ENCODE measurements around the gene POMT2. TPM values are rescaled to one million over a fixed set of nuclear protein-coding genes. Genes with fewer than 3 reads are reported as not detected.
"Not testable (repeated sequence)": the region's sequence is repeated elsewhere in the genome, so short reads cannot be mapped to it uniquely, and the experiment has no call there.

The POMT2 gene
- total RNA-seq, 1 donor from 2014 or later: 51.5 TPM

GRCh38 chr14:77286576-77286975 is 34.1 kb downstream of the POMT2 start:
- TF ChIP-seq, protein P1, sequence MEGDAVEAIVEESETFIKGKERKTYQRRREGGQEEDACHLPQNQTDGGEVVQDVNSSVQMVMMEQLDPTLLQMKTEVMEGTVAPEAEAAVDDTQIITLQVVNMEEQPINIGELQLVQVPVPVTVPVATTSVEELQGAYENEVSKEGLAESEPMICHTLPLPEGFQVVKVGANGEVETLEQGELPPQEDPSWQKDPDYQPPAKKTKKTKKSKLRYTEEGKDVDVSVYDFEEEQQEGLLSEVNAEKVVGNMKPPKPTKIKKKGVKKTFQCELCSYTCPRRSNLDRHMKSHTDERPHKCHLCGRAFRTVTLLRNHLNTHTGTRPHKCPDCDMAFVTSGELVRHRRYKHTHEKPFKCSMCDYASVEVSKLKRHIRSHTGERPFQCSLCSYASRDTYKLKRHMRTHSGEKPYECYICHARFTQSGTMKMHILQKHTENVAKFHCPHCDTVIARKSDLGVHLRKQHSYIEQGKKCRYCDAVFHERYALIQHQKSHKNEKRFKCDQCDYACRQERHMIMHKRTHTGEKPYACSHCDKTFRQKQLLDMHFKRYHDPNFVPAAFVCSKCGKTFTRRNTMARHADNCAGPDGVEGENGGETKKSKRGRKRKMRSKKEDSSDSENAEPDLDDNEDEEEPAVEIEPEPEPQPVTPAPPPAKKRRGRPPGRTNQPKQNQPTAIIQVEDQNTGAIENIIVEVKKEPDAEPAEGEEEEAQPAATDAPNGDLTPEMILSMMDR (conservative IDR thresholded peaks at IDR 0.05): no peak
- Mint-ChIP-seq H3K27me3 (no peaks in the 10 kb centered on the region), H3K27ac (no peak overlapping the region), H3K4me3 (no peak overlapping the region), H3K4me1 (ENCODE audit: unreplicated experiment) (peaks cover 6% of the 10 kb centered on the region), H3K36me3 (peaks cover 21% of the 10 kb centered on the region), H3K9me3 (no peaks in the 10 kb centered on the region)
- no peak for DNase-seq (ENCODE audit: extremely low spot score, unreplicated experiment)

GRCh38 chr14:77284466-77284865 is 36.2 kb downstream of the POMT2 start:
- H3K27ac Mint-ChIP-seq: no peak overlapping the region

DNA sequence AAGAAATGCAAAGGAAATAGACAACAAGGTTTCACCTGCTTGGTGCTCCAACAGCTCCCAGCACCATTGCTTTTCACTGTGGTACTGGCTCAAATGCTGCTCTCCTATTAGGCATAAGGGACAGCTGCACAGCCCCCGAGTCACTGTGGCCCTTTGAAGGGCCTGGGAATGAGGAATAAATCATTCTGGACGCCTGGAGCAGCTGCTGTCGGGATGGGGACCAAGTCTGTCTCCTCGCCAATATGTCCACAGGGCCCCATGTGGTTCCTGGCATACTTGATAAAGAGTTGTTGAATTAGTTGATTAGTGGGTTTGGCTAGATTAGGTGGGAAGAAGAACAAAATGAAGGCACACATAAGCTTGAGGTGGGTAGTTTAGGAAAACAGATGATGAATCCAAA is 36.6 kb downstream of the POMT2 start:
- TF ChIP-seq, protein P1 (conservative IDR thresholded peaks at IDR 0.05): no peak
- Mint-ChIP-seq H3K4me1 (ENCODE audit: unreplicated experiment) (peaks cover 6% of the 10 kb centered on the region), H3K4me3 (no peak overlapping the region), H3K27ac (no peak overlapping the region), H3K27me3 (no peaks in the 10 kb centered on the region), H3K36me3 (peaks cover 21% of the 10 kb centered on the region), H3K9me3 (no peaks in the 10 kb centered on the region)
- no peak for DNase-seq (ENCODE audit: extremely low spot score, unreplicated experiment)

More at GRCh38 chr14:77284466-77284865, 36.2 kb downstream of the POMT2 start:
- TF ChIP-seq, protein P1 (conservative IDR thresholded peaks at IDR 0.05): no peak
- Mint-ChIP-seq H3K4me3 (no peak overlapping the region), H3K36me3 (peaks cover 21% of the 10 kb centered on the region), H3K4me1 (ENCODE audit: unreplicated experiment) (peaks cover 6% of the 10 kb centered on the region), H3K9me3 (no peaks in the 10 kb centered on the region), H3K27me3 (no peaks in the 10 kb centered on the region)
- no peak for DNase-seq (ENCODE audit: extremely low spot score, unreplicated experiment)

DNA sequence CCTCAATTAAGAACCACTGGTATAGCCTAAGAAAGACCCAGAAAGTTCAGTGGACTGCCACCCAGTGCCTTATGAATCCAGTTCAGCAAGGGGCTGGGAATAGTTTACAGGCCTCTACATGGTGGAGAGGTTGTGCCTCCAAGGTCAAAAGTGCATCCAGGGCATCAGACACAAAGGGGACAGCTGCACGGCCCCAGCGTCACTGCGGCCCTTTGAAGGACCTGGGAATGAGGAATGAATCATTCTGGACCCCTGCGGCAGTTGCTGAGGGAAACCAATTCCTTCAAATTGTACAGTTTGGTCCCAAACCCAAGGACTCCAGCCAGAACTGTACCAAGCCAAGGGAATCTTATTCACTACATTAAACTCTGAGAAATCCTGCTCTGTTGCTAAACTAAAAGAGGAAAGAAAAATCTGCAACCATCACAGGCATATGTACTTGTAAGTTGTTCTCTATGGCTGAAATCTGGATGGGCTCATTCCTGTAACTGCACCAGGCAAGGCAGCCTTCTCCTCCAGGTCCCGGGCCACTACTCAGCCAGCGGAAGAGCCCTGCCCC is 38.8 kb downstream of the POMT2 start:
- TF ChIP-seq, protein P1 (conservative IDR thresholded peaks at IDR 0.05): no peak
- no peak for DNase-seq (ENCODE audit: extremely low spot score, unreplicated experiment)
- Mint-ChIP-seq H3K9me3 (no peaks in the 10 kb centered on the region), H3K4me1 (ENCODE audit: unreplicated experiment) (peaks cover 6% of the 10 kb centered on the region), H3K27ac (no peak overlapping the region), H3K27me3 (no peaks in the 10 kb centered on the region), H3K36me3 (peaks cover 17% of the 10 kb centered on the region), H3K4me3 (no peak overlapping the region)

GRCh38 chr14:77280921-77281320 is 39.8 kb downstream of the POMT2 start:
- H3K36me3 Mint-ChIP-seq: peaks cover 11% of the 10 kb centered on the region
- H3K4me3 Mint-ChIP-seq; H3K27me3 Mint-ChIP-seq; H3K4me1 Mint-ChIP-seq (ENCODE audit: unreplicated experiment); H3K9me3 Mint-ChIP-seq; DNase-seq (ENCODE audit: extremely low spot score, unreplicated experiment); H3K27ac Mint-ChIP-seq: not testable (repeated sequence)

- H3K36me3 Mint-ChIP-seq: peaks cover 8% of the 10 kb centered on the region
- no peak for DNase-seq (ENCODE audit: extremely low spot score, unreplicated experiment)
- no peaks in the 10 kb centered on the region for H3K27me3 Mint-ChIP-seq
- no peak overlapping the region for H3K4me3 Mint-ChIP-seq
- H3K27ac Mint-ChIP-seq: no peak overlapping the region
- no peaks in the 10 kb centered on the region for H3K9me3 Mint-ChIP-seq
- peaks cover 6% of the 10 kb centered on the region for H3K4me1 Mint-ChIP-seq (ENCODE audit: unreplicated experiment)
- TF ChIP-seq, protein P1 (conservative IDR thresholded peaks at IDR 0.05): no peak
Measured at GRCh38 chr14:77279719-77280118, 41.0 kb downstream of the POMT2 start.
